GM12874 (cell line): ENCODE measurements around the gene CYSRT1.

Experiments
- CTCF ChIP-seq: IDR thresholded peaks from 2 replicates; pipeline ENCODE4 v1.5.1; 2011; ENCODE audit warnings: low read depth, mild to moderate bottlenecking, control low read depth, low read length, moderate library complexity; ENCODE audit not compliant: insufficient read depth

The CYSRT1 gene

GRCh38 chr9:137220317-137221094 lies 4.5 kb upstream of the CYSRT1 start:
- TF ChIP-seq CTCF, result no peak

- no peak for TF ChIP-seq CTCF
These were observed 3.9 kb upstream of the CYSRT1 start for GRCh38 chr9:137221095-137221505.

- no peak for TF ChIP-seq CTCF
These were observed 3.4 kb upstream of the CYSRT1 start for GRCh38 chr9:137221506-137222111.

GRCh38 chr9:137222190-137223077 lies 2.5 kb upstream of the CYSRT1 start, which contains the start of gene RNF208:
Gene RNF208, minus strand, starts transcription at chr9:137222240. Its CDS starts 1,028 bp downstream, at chr9:137221212.
- no peak for TF ChIP-seq CTCF

- TF ChIP-seq CTCF, result no peak
These were observed 1.6 kb upstream of the CYSRT1 start for GRCh38 chr9:137223078-137223970.

GRCh38 chr9:137225699-137226331 lies 841 bp downstream of the CYSRT1 start:
- TF ChIP-seq CTCF, result no peak
